ENCODE results near the gene CLEC17A.
A peak's percentile ranks its signal among the peaks of the same experiment; 100 is the strongest.

DNA sequence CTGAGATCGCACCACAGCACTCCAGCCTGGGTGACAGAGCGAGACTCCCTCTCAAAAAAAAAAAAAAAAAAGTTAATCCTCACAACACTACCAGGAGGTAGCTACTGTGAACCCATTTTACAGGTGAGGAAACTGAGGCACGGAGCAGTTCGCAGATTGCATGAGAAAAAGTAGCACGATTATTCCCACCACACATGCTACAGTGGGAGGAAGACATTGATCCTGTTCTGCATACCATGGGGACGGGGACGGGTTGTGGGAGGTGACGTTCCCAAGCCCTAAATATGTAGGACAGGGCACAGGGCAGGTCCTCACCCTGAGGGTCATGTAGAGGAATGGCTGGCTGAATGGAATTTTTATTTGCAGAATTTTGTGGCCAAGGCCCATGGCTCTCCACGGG is 23.7 kb downstream of the CLEC17A start:
- TF ChIP-seq POLR2AphosphoS5 (IDR thresholded peaks at IDR 0.05; ENCODE audit: low read depth, low read length), result peak; percentile 55
- peak; percentile 44; the same call in 1 of the 2 replicates for TF ChIP-seq POLR2A (IDR thresholded peaks at IDR 0.05; ENCODE audit: low read depth, low read length)
- no peak for TF ChIP-seq POU2F2 (IDR thresholded peaks at IDR 0.05; ENCODE audit: low read depth, low read length)
- TF ChIP-seq TAF1 (IDR thresholded peaks at IDR 0.05; ENCODE audit: low read depth, low read length), result no peak
- no peak for TF ChIP-seq PAX5 (IDR thresholded peaks at IDR 0.05; ENCODE audit: insufficient read depth, low read length, severe bottlenecking)
- TF ChIP-seq SPI1 (IDR thresholded peaks at IDR 0.05; ENCODE audit: low read depth, low read length), result no peak

All from GM12891 (cell line).